Myocyte (in vitro differentiated cells): ENCODE results near the gene SETD7. TPM values are rescaled to one million over a fixed set of nuclear protein-coding genes. Genes with fewer than 3 reads are reported as not detected.

Experiments used
- total RNA-seq: library from RNA; depleted of rRNA; stranded (reverse); fragments of >200 nt; gene quantifications from 2 replicates; pipeline ENCODE4 v1.2.3, GENCODE V29; 2014

SETD7 gene
- total RNA-seq, 1 donor from 2014 or later, result 411 TPM

Other genes starting within 250 kb of the SETD7 start
- 6.2 and 7.0 TPM in 2 replicates for gene RAB33B, start 102.1 kb downstream of the SETD7 start, total RNA-seq
- 16.1 and 17.8 TPM in 2 replicates for gene MGST2, start 109.6 kb upstream of the SETD7 start, total RNA-seq